ENCODE results near the gene GNB3.
"Not testable (repeated sequence)": the region's sequence is repeated elsewhere in the genome, so short reads cannot be mapped to it uniquely, and the experiment has no call there.

Gene GNB3

GRCh38 chr12:6863033-6863432 lies 22.3 kb downstream of the GNB3 start (continued):
- TF ChIP-seq TOX (CRISPR knock-in tag; IDR thresholded peaks at IDR 0.05; ENCODE audit: borderline replicate concordance) = no peak
- no peak for TF ChIP-seq ZFP30 (CRISPR knock-in tag; IDR thresholded peaks at IDR 0.05)

GRCh38 chr12:6863586-6864321 lies 23.0 kb downstream of the GNB3 start:
- ATAC-seq = no peak
- TF ChIP-seq ARNTL (CRISPR knock-in tag; IDR thresholded peaks at IDR 0.05; ENCODE audit: borderline replicate concordance, low read depth) = no peak
- TF ChIP-seq ZNF565 (CRISPR knock-in tag; conservative IDR thresholded peaks at IDR 0.05; ENCODE audit: low read depth) = no peak
- no peak for TF ChIP-seq CSDC2 (CRISPR knock-in tag; IDR thresholded peaks at IDR 0.05)
- no peak for TF ChIP-seq ZNF70 (CRISPR knock-in tag; IDR thresholded peaks at IDR 0.05)
- TF ChIP-seq TCF4 (CRISPR knock-in tag; IDR thresholded peaks at IDR 0.05; ENCODE audit: borderline replicate concordance) = no peak
- no peak for TF ChIP-seq ZFP3 (CRISPR knock-in tag; IDR thresholded peaks at IDR 0.05)
- no peak for TF ChIP-seq CREB5 (CRISPR knock-in tag; IDR thresholded peaks at IDR 0.05; ENCODE audit: low read depth)
- TF ChIP-seq PATZ1 (CRISPR knock-in tag; IDR thresholded peaks at IDR 0.05; ENCODE audit: borderline replicate concordance) = no peak
- TF ChIP-seq GLIS3 (CRISPR knock-in tag; IDR thresholded peaks at IDR 0.05) = no peak
- TF ChIP-seq RARB (CRISPR knock-in tag; IDR thresholded peaks at IDR 0.05) = no peak
- no peak for TF ChIP-seq BACH2 (CRISPR knock-in tag; IDR thresholded peaks at IDR 0.05; ENCODE audit: borderline replicate concordance)
- no peak for TF ChIP-seq ZC3H10 (CRISPR knock-in tag; IDR thresholded peaks at IDR 0.05)
- no peak for TF ChIP-seq OSR1 (CRISPR knock-in tag; IDR thresholded peaks at IDR 0.05)
- no peak for TF ChIP-seq TSHZ2 (CRISPR knock-in tag; IDR thresholded peaks at IDR 0.05)
- no peak for TF ChIP-seq POU6F1 (CRISPR knock-in tag; IDR thresholded peaks at IDR 0.05; ENCODE audit: borderline replicate concordance, low read depth)

GRCh38 chr12:6865307-6865706 lies 24.6 kb downstream of the GNB3 start:
- ATAC-seq = not testable (repeated sequence)

GRCh38 chr12:6866163-6866919 lies 25.6 kb downstream of the GNB3 start:
- no peak for ATAC-seq
- TF ChIP-seq POU6F1 (CRISPR knock-in tag; IDR thresholded peaks at IDR 0.05; ENCODE audit: borderline replicate concordance, low read depth) (no peak), ZNF565 (CRISPR knock-in tag; conservative IDR thresholded peaks at IDR 0.05; ENCODE audit: low read depth) (no peak), CSRNP3 (CRISPR knock-in tag; IDR thresholded peaks at IDR 0.05) (no peak), ESRRG (CRISPR knock-in tag; IDR thresholded peaks at IDR 0.05) (no peak), ZNF70 (CRISPR knock-in tag; IDR thresholded peaks at IDR 0.05) (no peak), ZNF8 (CRISPR knock-in tag; IDR thresholded peaks at IDR 0.05) (no peak), ZFP3 (CRISPR knock-in tag; IDR thresholded peaks at IDR 0.05) (no peak), TSHZ2 (CRISPR knock-in tag; IDR thresholded peaks at IDR 0.05) (no peak), GLIS3 (CRISPR knock-in tag; IDR thresholded peaks at IDR 0.05) (no peak), TOX (CRISPR knock-in tag; IDR thresholded peaks at IDR 0.05; ENCODE audit: borderline replicate concordance) (no peak), ZFP30 (CRISPR knock-in tag; IDR thresholded peaks at IDR 0.05) (no peak), CSDC2 (CRISPR knock-in tag; IDR thresholded peaks at IDR 0.05) (no peak)

Measured in SK-N-SH treated with all-trans-retinoic acid at 6 μM for 48 hours (cell line).